Body of pancreas (tissue), 4 donors: ENCODE results near the gene GJD4.

Experiments
- POLR2A ChIP-seq, 3 donors: fragments of 450-650 bp; IDR thresholded peaks; one replicate each; pipeline ENCODE4 v1.6.1; 2016; ENCODE audit warnings: antibody characterized with exemption in 3 of 3, mild to moderate bottlenecking in 2 of 3
- TF ChIP-seq, protein P1 (sequence below), 7 experiments: fragments of 450-650 bp in 4 of 7; fragments of 200-600 bp in 3 of 7; sonication (generic) in 3 of 7; IDR thresholded peaks; one replicate each; pipeline ENCODE4 v1.5.1; 2016 to 2019; ENCODE audit warnings: antibody characterized with exemption in 7 of 7

DNA sequence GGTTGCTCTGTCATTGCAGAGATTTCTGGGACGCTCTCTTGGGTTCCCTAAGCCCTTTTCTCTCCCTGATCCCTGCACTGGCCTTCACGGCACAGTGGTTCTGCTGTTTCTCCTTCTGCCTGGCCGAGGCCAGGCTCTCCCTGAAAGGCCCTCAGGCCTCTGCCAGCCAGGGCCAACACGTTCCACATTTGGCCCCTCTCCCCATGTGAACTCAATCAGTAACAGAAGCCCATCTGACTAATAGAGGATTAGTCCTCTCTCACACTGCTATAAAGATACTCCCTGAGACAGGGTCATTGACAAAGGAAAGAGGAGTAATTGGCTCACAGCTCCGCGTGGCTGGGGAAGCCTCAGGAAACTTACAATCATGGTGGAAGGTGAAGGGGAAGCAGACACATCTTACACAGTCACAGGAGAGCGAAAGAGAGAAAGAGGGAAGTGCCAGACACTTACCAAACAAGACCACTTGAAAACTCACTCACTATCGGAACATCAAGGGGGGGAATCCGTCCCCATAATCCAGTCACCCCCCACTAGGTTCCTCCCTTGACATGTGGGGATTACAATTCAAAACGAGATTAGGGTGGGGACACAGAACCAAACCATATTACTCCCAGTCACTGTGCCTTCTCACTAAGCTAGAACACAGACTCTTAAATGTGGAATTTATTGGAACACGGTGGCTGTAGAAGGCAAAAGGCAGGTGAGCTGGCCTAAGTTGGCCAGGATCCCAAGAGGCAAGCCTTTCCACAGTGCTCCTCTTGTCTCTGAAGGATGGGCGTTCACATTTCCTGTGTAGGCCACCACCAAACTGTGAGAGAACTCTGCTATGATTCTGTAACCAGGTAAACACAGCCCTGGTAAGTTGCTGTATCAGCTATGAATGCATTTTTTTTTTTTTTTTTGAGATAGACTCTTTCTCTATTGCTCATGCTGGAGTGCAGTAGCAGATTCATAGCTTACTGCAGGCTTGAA, 28.2 kb downstream of the GJD4 start:
- TF ChIP-seq, protein P1, sequence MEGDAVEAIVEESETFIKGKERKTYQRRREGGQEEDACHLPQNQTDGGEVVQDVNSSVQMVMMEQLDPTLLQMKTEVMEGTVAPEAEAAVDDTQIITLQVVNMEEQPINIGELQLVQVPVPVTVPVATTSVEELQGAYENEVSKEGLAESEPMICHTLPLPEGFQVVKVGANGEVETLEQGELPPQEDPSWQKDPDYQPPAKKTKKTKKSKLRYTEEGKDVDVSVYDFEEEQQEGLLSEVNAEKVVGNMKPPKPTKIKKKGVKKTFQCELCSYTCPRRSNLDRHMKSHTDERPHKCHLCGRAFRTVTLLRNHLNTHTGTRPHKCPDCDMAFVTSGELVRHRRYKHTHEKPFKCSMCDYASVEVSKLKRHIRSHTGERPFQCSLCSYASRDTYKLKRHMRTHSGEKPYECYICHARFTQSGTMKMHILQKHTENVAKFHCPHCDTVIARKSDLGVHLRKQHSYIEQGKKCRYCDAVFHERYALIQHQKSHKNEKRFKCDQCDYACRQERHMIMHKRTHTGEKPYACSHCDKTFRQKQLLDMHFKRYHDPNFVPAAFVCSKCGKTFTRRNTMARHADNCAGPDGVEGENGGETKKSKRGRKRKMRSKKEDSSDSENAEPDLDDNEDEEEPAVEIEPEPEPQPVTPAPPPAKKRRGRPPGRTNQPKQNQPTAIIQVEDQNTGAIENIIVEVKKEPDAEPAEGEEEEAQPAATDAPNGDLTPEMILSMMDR (IDR thresholded peaks at IDR 0.05), result no peak
- no peak for TF ChIP-seq POLR2A (IDR thresholded peaks at IDR 0.05)
